H9 (cell line): ENCODE measurements around the gene MARS1. TPM values are rescaled to one million over a fixed set of nuclear protein-coding genes. Genes with fewer than 3 reads are reported as not detected.

ENCODE experiments used
- DNase-seq: peaks from one replicate; pipeline ENCODE4 v3.0.0-alpha.2; 2017
- H2AFZ ChIP-seq: one replicate; pipeline ENCODE4 v1.6.1; 2013; ENCODE audit warnings: mild to moderate bottlenecking, low read length, control low read depth, moderate library complexity
- H2AK5ac ChIP-seq: 2 replicates; pipeline ENCODE4 v1.6.1; 2013; ENCODE audit warnings: low read length, control low read depth, mixed read lengths; ENCODE audit not compliant: insufficient read length
- H2BK120ac ChIP-seq: one replicate; pipeline ENCODE4 v1.6.1; 2013; ENCODE audit warnings: low read depth, mild to moderate bottlenecking, low read length, control low read depth, inconsistent platforms; ENCODE audit not compliant: poor library complexity, severe bottlenecking
- H2BK12ac ChIP-seq: 2 replicates; pipeline ENCODE4 v1.6.1; 2013; ENCODE audit warnings: low read length, control low read depth, mixed read lengths, low read depth; ENCODE audit not compliant: insufficient read length
- H2BK15ac ChIP-seq: 2 replicates; pipeline ENCODE4 v1.6.1; 2013; ENCODE audit warnings: low read depth, low read length, control low read depth
- H2BK20ac ChIP-seq: one replicate; pipeline ENCODE4 v1.6.1; 2013; ENCODE audit warnings: low read depth, mild to moderate bottlenecking, low read length, control low read depth, inconsistent platforms; ENCODE audit not compliant: poor library complexity, severe bottlenecking
- H2BK5ac ChIP-seq: 2 replicates; pipeline ENCODE4 v1.6.1; 2013; ENCODE audit warnings: low read length, control low read depth, mixed read lengths; ENCODE audit not compliant: insufficient read length
- H3K14ac ChIP-seq: 2 replicates; pipeline ENCODE4 v1.6.1; 2013; ENCODE audit warnings: low read length, control low read depth; ENCODE audit not compliant: insufficient read depth
- H3K18ac ChIP-seq: 2 replicates; pipeline ENCODE4 v1.6.1; 2013; ENCODE audit warnings: low read depth, mild to moderate bottlenecking, mixed read lengths, low read length, control low read depth; ENCODE audit not compliant: insufficient read length
- H3K23ac ChIP-seq: 2 replicates; pipeline ENCODE4 v1.6.1; 2013; ENCODE audit warnings: low read length, control low read depth, mixed read lengths, low read depth; ENCODE audit not compliant: insufficient read length
- H3K23me2 ChIP-seq: 2 replicates; pipeline ENCODE4 v1.6.1; 2013; ENCODE audit warnings: low read depth, mild to moderate bottlenecking, mixed read lengths, low read length, control low read depth; ENCODE audit not compliant: insufficient read length, poor library complexity, severe bottlenecking
- H3K27ac ChIP-seq: 2 replicates; pipeline ENCODE4 v1.5.1; 2013; ENCODE audit warnings: low read length, control low read depth, mixed read lengths, low read depth; ENCODE audit not compliant: insufficient read length
- H3K27me3 ChIP-seq: 2 replicates; pipeline ENCODE4 v1.6.1; 2013; ENCODE audit warnings: low read length, control low read depth, inconsistent platforms; ENCODE audit not compliant: insufficient read depth
- H3K4ac ChIP-seq: 2 replicates; pipeline ENCODE4 v1.6.1; 2013; ENCODE audit warnings: low read depth, mild to moderate bottlenecking, control low read depth, inconsistent platforms, low read length, moderate library complexity
- H3K4me1 ChIP-seq: 2 replicates; pipeline ENCODE4 v1.6.1; 2013; ENCODE audit warnings: low read length, control low read depth, inconsistent platforms; ENCODE audit not compliant: insufficient read depth
- H3K4me2 ChIP-seq: 2 replicates; pipeline ENCODE4 v1.6.1; 2013; ENCODE audit warnings: low read length, control low read depth, mixed read lengths; ENCODE audit not compliant: insufficient read length, insufficient read depth
- H3K56ac ChIP-seq: 2 replicates; pipeline ENCODE4 v1.6.1; 2013; ENCODE audit warnings: low read depth, mild to moderate bottlenecking, mixed read lengths, low read length, control low read depth; ENCODE audit not compliant: insufficient read length
- H3K79me1 ChIP-seq: 2 replicates; pipeline ENCODE4 v1.6.1; 2013; ENCODE audit warnings: low read depth, mild to moderate bottlenecking, moderate library complexity, low read length, control low read depth, inconsistent platforms; ENCODE audit not compliant: insufficient read depth, poor library complexity, severe bottlenecking
- H3K79me2 ChIP-seq: 2 replicates; pipeline ENCODE4 v1.6.1; 2013; ENCODE audit warnings: low read length, control low read depth, inconsistent platforms; ENCODE audit not compliant: insufficient read depth
- H3K9ac ChIP-seq: 2 replicates; pipeline ENCODE4 v1.6.1; 2013; ENCODE audit warnings: low read length, control low read depth, mixed read lengths; ENCODE audit not compliant: insufficient read length; ENCODE audit errors: extremely low read depth
- H3K9me3 ChIP-seq: one replicate; pipeline ENCODE4 v1.6.1; 2013; ENCODE audit warnings: low read depth, low read length, inconsistent platforms; ENCODE audit not compliant: control insufficient read depth
- H3T11ph ChIP-seq: one replicate; pipeline ENCODE4 v1.6.1; 2013; ENCODE audit warnings: mild to moderate bottlenecking, low read length, control low read depth, inconsistent platforms
- H4K20me1 ChIP-seq: one replicate; pipeline ENCODE4 v1.6.1; 2013; ENCODE audit not compliant: control insufficient read depth, insufficient read length, insufficient read depth
- H4K5ac ChIP-seq: 2 replicates; pipeline ENCODE4 v1.6.1; 2013; ENCODE audit warnings: low read depth, mild to moderate bottlenecking, mixed read lengths, low read length, control low read depth; ENCODE audit not compliant: insufficient read length
- H4K8ac ChIP-seq: replicated peaks from 2 replicates; pipeline ENCODE4 v1.6.1; 2013; ENCODE audit warnings: low read length, control low read depth, mixed read lengths, low read depth; ENCODE audit not compliant: insufficient read length
- H4K91ac ChIP-seq: 2 replicates; pipeline ENCODE4 v1.6.1; 2013; ENCODE audit warnings: low read depth, mild to moderate bottlenecking, moderate library complexity, mixed read lengths, low read length, control low read depth; ENCODE audit not compliant: insufficient read length
- H3K27ac Mint-ChIP-seq, 3 experiments: 2 replicates in 2 of 3; 3 replicates in 1 of 3; pipeline ENCODE4 v1.8.0; 2020 to 2021; ENCODE audit warnings: mixed read lengths in 3 of 3, mild to moderate bottlenecking in 1 of 3, moderate library complexity in 1 of 3
- H3K27me3 Mint-ChIP-seq: 2 replicates; pipeline ENCODE4 v1.8.0; 2021; ENCODE audit warnings: low read depth, mild to moderate bottlenecking, moderate library complexity, mixed read lengths
- H3K36me3 Mint-ChIP-seq, 3 experiments: 2 replicates in 2 of 3; 3 replicates in 1 of 3; pipeline ENCODE4 v1.8.0; 2020 to 2021; ENCODE audit warnings: low read depth in 3 of 3, mixed read lengths in 3 of 3; ENCODE audit not compliant: insufficient read depth in 1 of 3
- H3K4me1 Mint-ChIP-seq, 2 experiments: 2 replicates each; pipeline ENCODE4 v1.8.0; 2020; ENCODE audit warnings: mixed read lengths in 2 of 2
- H3K4me3 Mint-ChIP-seq, 2 experiments: 2 replicates in 1 of 2; 3 replicates in 1 of 2; pipeline ENCODE4 v1.8.0; 2020 to 2021; ENCODE audit warnings: mild to moderate bottlenecking in 2 of 2, mixed read lengths in 2 of 2, moderate library complexity in 1 of 2
- H3K9me3 Mint-ChIP-seq, 2 experiments: 2 replicates in 1 of 2; 3 replicates in 1 of 2; pipeline ENCODE4 v1.8.0; 2020; ENCODE audit warnings: mild to moderate bottlenecking in 2 of 2, mixed read lengths in 2 of 2, moderate library complexity in 1 of 2
- WGBS: extraction: QIAGEN DNeasy Blood & Tissue Kit; methylation state at CpG from one replicate; pipeline ENCODE4 v1.1.7; 2013; ENCODE audit warnings: missing lambda C conversion rate, low lambda C conversion rate, mixed read lengths; ENCODE audit not compliant: insufficient read length; ENCODE audit errors: extremely low coverage; 5-methylcytosine and 5-hydroxymethylcytosine counted together
- total RNA-seq: library from RNA; stranded (reverse); gene quantifications from 2 replicates; pipeline ENCODE4 v1.2.1, GENCODE V29; 2021
- TF ChIP-seq, protein P1 (sequence below): fragments of 200-600 bp; sonication (generic); conservative IDR thresholded peaks from 3 replicates; pipeline ENCODE4 v1.8.0; 2021; ENCODE audit warnings: antibody characterized with exemption, mild to moderate bottlenecking

MARS1 gene
- total RNA-seq, 1 experiment from 2014 or later, result 368 TPM

DNA sequence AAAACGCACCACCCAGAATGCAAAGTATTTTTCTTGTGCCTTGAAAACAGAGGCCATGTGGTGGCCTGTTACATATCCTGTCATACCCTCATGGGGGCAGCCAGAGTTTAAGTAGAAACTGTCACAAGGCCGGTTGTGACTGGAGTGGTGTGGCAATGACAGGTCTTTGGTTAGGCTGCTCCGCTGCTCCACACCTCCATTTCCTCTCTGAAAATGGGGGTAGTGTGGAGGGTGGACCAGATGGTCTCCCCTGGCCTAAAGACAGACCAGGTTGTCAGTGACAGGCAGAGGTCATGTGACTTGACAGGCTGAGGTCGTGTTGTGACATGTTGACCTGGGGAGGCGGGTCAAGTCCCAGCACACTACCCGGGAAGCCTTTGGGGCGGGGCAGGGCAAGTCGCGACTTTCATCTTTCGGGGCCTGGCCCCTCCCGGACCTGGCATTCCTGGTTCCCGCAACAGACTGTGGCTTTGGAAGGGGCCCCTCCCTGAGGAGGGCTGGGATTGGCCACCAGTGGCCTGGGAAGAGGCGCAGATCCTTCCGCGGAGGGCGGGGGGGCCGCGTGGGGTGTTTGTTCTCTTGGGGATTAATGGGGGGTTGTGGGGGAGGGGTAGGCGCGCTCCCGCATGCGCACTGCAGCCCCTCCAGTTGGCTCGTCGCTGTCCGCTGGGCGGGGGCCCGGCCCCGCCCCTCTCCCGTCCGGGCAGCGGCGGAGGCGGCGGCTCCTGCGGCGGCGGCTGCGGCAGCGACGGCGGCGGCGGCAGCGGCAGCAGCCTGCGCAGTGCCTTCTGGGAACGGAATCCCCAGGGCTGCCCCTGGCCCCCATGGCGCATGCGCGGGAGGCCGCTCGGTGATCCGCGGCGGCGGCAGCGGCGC, 34.4 kb downstream of the MARS1 start, which contains the start of gene MBD6:
MBD6 (plus strand) TSS at position 814 of the 876 bp plus-strand sequence. CDS start 1,480 bp downstream, outside the sequence.
- Histone ChIP-seq H3K9ac (peak within 1 kb of the TSS; percentile 53), H3K27me3 (no peaks in the 10 kb centered on the region), H2BK20ac (no peak within 1 kb of the TSS), H3K23ac (no peak within 1 kb of the TSS), H3K79me2 (no peaks in the 10 kb centered on the region), H2BK12ac (no peak within 1 kb of the TSS), H3K9me3 (no peaks in the 10 kb centered on the region), H2BK5ac (no peak within 1 kb of the TSS), H3K14ac (peak within 1 kb of the TSS; percentile 37), H4K20me1 (no peaks in the 10 kb centered on the region), H3K56ac (no peak within 1 kb of the TSS), H3K4me1 (peaks cover 3% of the 10 kb centered on the region; the same call in 1 of the 2 replicates), H3K27ac (no peak within 1 kb of the TSS), H3K4me2 (peak within 1 kb of the TSS; percentile 97), H4K5ac (no peak within 1 kb of the TSS), H2AFZ (no peak within 1 kb of the TSS), H2AK5ac (no peak within 1 kb of the TSS), H3K4ac (no peak within 1 kb of the TSS), H4K8ac (no peak within 1 kb of the TSS), H2BK120ac (no peak within 1 kb of the TSS), H4K91ac (no peak within 1 kb of the TSS), H3K79me1 (no peaks in the 10 kb centered on the region), H2BK15ac (no peak within 1 kb of the TSS), H3T11ph (no peak within 1 kb of the TSS), H3K23me2 (peaks cover 22% of the 10 kb centered on the region), H3K18ac (peak within 1 kb of the TSS; percentile 51)
- DNase-seq, result peak; percentile 93
- no CpG with 5 or more reads among the region's 57 CpGs for WGBS
- Mint-ChIP-seq H3K4me3 (peak within 1 kb of the TSS; percentile 96), H3K9me3 (no peaks in the 10 kb centered on the region), H3K4me1 (peaks cover 37 to 55% of the 10 kb centered on the region in 2 experiments), H3K27ac (peak within 1 kb of the TSS; percentile 94 to 98 (median 95)), H3K36me3 (peaks cover 21 to 44% (median 42%) of the 10 kb centered on the region in 3 experiments), H3K27me3 (no peaks in the 10 kb centered on the region; the same call in 1 of the 2 replicates)
- TF ChIP-seq, protein P1, sequence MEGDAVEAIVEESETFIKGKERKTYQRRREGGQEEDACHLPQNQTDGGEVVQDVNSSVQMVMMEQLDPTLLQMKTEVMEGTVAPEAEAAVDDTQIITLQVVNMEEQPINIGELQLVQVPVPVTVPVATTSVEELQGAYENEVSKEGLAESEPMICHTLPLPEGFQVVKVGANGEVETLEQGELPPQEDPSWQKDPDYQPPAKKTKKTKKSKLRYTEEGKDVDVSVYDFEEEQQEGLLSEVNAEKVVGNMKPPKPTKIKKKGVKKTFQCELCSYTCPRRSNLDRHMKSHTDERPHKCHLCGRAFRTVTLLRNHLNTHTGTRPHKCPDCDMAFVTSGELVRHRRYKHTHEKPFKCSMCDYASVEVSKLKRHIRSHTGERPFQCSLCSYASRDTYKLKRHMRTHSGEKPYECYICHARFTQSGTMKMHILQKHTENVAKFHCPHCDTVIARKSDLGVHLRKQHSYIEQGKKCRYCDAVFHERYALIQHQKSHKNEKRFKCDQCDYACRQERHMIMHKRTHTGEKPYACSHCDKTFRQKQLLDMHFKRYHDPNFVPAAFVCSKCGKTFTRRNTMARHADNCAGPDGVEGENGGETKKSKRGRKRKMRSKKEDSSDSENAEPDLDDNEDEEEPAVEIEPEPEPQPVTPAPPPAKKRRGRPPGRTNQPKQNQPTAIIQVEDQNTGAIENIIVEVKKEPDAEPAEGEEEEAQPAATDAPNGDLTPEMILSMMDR, result no peak; the same call in 2 of the 3 replicates
